HG03432 (cell line): ENCODE results near the gene EPHB1.

Experiments
- ATAC-seq: cut with Tn5 transposase; IDR thresholded peaks from one replicate; pipeline ENCODE4 v1.9.1; 2021; ENCODE audit warnings: mild to moderate bottlenecking, moderate library complexity; ENCODE audit not compliant: unreplicated experiment

Gene EPHB1

DNA sequence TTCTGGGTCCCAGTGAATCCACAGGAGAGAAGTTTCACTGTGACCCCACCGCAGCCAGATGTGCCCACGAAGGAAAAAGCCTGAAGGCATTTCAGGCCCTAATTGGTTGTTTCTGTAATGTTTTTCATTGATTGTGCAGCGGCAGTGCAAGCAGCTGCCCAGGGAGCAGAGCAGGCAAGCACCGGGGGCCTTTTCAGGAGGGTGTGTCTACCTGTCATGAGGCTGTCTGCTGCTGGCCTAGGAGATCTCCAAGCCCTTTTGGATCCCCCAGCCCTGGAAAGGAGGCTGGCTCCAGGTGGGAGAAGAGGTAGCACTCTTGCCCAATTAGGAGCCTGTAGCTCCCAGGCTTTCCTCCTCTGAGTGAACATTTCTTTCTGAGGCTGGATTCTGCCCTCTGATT lies 108.8 kb downstream of the EPHB1 start:
- peak; percentile 38 for ATAC-seq

DNA sequence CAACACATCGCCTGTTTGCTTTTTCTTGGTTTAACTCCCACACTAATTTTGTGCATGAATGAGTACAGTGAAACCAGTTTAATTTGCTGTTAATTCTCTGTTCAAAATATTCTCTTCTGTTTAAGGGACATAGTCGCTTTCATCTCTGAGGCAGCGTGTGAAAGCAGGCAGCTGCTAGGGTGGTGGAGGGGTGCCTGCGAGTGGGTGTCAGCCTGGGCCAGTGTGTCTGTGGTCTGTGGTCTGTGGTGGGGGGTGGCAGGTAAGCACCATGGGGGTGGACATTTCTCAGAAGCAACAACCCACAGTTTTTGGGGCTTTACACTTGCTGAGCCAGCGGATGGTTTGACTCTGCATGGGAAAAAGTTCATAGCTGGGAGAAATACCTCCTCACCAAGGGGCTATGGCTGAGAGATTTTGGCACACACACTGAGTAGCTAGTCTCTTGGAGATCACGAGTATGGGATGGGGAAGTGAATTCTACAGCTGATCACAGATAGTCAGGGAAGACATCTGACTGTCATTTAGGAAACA lies 109.2 kb downstream of the EPHB1 start:
- ATAC-seq: peak; percentile 96

DNA sequence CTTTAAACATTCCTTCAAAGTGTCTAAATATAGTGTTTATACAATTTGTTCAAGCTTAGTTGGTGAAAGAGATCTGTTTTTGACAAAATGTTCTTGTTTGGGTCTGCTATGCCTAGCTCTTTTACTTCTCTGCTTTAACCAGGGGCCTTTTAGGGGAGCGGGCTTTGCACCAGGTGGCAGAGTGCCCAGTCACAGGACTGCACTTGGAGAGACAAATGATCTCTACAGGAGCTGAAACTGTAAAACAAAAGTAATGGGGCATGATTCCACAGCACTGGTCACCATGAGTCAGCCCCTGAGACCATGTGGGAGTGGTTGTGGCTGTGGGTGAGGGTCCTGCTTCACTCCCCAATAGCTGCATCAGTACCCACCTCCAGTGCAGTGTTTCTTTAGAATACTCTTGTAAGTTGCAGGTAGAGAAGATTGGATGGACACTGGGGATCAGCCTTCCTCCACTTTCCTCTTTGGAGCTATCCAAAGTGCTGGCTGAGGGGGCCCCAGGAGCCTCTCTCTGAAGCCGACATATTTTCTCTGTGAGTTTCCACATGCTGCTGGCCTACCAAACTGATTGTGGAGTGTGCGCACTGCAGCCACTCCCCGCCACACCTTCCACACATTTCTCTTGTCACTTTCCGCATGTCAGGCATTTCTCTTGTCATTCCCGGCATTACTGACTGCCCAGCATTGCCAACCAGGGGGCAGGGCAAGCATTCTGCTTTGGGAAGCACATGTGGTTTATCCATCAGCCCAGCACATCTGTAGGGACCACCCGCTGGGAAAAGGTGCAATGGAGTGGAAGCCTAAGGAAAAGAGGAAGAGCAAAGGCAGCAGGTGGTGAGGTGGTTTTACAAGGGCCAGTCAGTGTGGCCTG lies 110.0 kb downstream of the EPHB1 start:
- peak; percentile 31 for ATAC-seq

DNA sequence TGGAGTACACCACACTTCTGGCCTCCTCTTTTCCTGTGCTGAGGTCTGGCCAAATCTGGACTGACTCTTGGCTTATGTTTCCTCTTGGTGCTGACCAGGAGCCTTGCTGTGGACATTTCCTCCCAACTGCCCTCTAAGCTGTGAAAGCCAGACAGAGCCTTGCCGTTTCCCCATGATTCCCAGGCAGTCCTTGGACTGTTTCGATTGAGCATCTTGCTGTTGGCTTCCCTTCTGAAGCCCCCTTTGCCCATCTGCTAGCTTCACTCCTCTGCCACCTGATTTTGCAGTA lies 110.5 kb downstream of the EPHB1 start:
- ATAC-seq: no peak

DNA sequence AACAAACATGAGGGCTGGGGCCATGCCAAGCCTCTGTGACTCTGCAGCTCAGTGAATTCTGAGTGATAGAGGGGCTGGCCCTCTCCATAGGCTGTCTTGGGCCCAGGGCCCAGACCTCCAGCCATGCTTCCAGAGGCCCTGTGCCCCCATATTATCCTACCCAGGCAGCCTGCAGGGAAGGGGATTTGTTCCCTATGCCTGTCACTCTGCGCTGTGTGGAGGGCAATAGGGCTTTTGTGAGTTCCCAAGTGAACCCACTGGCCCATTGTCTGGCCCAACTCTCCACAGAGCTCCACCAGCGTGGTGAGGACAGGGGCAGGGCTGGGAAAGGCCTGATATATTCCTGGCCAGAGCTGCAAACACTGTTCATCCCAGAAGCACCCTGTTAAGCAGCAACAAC lies 113.2 kb downstream of the EPHB1 start:
- ATAC-seq: no peak

DNA sequence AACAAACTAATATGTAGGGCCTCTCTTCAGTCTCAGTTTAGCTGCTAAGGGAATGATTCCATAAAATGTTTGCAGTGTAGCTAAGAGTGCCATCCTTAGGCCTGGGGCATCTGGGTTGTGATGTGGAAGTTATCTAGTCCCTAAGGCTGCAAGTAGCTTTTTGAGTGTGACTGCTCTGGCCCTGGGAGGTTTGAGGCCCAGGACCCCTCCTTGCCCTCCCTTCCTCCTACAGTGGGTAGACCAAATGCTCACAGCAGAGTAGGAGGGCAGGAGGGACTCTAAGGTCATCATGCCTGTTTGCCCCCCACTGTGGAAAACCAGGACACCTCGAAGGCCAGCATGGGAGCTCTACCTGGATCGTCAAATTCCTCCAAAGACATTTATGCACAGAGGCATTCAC lies 115.0 kb downstream of the EPHB1 start:
- no peak for ATAC-seq

DNA sequence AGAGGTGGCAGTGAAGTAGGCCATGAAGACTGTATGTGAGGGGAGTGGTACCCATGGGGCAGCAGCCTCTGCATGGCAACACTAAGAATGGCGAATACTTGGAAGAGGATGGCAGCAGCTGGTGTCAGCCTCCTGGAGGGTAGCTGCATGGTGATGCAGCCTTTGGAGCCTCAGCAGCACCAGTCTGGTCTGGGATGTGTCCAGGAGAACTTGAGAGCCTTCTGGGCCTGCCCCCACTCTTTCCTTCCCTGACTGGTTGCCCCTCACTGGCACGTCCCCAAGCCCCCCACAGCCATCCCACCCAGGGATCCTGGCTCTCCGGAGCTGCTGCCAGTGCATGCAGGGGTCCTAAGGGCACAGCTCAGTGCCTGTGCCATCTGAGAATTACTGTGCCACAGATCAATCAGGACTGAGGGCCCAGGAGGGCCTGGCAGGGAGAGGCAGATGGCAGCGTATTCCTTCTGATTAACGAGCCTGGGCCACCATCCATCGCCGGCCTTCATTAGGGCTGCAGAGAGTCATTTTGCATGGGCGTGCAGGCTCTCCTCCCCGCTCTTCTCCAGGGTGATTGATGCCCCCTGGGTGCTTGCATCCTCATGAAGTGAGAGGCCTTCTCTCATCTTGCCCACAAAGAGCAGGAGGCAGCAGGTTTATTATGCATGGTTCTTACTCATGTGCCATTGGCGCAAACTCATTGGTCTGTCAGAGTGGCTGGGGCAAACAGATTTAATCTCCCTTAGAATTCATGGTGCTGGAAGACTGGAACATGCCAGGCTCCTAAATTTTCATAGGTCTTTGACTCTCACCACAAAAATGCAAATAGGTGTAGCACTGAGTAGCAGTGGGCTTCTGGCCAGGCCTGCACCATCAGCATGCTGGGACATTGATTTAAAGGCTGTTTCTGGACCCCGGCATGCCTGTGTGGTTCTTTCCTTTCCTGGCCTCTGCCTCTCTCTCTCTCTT lies 116.8 kb downstream of the EPHB1 start:
- ATAC-seq: no peak

DNA sequence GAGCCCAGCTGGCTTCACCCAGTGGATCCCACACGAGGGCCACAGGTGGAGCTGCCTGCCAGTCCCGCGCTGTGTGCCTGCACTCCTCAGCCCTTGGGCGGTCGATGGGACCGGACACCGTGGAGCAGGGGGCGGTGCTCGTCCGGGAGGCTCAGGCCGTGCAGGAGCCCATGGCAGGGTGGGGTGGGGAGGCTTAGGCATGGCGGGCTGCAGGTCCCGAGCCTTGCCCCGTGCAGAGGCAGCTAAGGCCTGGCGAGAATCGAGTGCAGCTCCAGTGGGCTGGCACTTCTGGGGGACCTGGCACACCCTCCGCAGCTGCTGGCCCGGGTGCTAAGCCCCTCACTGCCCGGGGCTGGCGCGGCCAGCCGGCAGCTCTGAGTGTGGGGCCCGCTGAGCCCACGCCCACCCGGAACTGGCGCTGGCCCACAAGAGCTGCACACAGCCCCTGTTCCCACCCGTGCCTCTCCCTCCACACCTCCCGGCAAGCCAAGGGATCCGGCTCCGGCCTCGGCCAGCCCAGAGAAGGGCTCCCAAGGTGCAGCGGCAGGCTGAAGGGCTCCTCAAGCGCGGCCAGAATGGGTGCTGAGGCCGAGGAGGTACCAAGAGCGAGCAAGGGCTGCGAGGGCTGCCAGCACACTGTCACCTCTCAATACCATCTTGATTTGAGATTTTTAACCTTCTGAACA lies 121.4 kb downstream of the EPHB1 start:
- no peak for ATAC-seq

DNA sequence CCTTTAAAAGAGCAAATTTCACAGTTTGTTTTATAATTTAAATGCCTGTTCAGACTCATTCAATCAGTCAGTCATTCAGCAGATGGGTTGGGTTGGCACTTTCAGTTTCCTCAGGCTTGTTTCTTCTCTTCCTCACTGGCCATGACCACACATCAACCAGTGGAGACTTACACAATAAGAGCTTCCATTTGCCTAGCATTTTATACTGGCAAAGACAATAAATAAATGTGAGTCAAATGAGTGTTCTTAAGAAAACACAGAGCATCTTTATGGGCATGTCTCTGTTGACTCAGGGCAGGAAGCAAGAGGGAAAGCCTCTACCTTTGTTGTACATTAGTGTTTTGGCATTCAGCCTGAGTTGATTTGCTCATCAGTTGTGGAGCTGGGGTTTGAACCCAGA lies 122.6 kb downstream of the EPHB1 start:
- ATAC-seq: no peak

DNA sequence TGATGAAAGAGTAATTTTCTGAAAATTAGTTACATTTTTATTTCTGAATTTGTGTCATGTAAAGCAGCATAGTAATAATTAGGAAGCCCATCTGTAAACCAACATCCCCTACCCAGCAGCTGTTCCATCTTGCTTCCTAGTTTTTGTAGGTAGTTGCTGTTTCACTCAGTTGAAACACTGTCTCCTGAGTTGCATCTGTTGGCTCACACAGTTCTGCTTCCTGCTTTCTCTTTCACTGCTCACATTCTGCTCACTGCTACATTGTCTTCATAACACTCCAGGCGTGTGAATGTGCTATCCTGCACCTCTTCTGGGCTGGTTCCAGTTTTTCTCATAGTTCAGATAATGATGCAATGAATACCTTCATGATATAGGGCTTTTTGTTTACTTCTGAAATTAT lies 123.4 kb downstream of the EPHB1 start:
- peak; percentile 94 for ATAC-seq

DNA sequence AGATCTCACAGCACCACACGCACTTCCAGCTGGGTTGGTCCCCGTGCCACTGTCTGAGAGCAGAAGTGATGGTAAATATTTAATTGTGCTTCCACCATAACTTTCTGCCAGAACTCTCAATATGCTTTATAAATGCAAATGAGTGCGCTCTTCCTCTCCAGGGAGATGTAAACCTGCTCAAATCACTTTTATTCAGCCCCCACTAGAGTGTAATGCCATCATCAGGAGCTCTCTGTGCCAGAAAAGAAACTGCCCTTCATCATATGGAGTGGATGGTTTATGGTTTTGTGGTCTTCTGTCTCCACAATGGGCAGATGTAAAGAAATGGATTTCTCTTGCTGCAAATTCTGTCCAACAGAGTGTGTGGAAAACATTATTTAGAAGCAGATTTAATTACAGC lies 127.0 kb downstream of the EPHB1 start:
- no peak for ATAC-seq

DNA sequence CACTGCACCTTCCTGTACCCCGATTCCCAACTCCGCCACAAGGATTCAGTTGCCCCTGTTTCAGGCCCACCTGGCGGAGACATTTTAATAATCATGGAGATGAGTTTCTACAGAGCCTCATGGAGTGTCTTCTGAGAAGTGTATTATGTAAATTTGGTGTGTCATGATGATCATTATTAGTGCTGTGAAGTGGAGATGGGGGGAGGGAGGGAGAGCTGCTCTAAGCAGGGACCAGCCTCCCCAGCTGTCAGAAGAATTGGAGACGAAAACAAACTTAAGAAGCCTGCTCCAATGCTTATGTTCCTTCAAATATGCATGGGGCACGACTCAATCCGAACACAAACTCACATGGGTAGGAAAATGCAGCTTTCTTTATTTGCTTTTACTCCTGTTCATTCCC lies 127.8 kb downstream of the EPHB1 start:
- ATAC-seq: no peak

DNA sequence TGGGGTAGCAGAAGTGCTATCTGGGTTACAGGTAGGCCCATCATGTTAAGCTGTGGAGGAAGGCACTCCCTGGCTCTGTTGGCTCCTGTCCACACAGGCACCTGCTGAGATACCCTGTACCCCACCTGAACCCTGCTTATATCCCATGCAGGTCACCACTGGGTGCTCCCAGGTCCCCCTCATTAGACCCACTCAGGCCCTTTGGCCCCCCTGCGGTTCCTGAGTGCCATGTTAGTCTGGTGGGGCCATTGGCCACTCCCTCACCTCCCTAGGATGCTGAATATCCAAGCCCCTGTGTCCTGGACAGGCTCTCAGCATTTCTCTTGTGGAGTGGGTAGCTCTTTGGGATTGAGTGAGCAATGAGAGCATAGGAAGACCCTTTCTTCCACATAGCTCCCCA lies 128.2 kb downstream of the EPHB1 start:
- no peak for ATAC-seq

DNA sequence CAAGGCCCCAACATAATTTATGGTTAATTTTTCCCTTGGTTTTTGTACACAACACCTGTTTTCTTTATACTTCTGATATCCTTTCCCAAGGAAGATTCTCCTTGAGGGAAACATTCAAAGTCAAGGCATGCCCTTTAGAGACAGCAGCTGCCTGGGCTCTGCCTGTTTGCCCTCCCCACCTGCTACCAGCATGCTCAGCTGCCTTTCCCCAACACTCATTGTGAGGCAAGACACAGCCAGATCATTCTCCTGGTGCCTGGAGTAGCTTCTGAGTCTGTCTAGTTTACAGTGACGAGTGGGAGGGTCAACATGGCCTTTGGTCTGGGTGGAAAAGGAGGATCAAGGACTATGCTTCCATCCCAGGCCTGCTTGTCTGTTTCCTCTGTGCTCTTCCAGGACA lies 132.5 kb downstream of the EPHB1 start:
- ATAC-seq: no peak

DNA sequence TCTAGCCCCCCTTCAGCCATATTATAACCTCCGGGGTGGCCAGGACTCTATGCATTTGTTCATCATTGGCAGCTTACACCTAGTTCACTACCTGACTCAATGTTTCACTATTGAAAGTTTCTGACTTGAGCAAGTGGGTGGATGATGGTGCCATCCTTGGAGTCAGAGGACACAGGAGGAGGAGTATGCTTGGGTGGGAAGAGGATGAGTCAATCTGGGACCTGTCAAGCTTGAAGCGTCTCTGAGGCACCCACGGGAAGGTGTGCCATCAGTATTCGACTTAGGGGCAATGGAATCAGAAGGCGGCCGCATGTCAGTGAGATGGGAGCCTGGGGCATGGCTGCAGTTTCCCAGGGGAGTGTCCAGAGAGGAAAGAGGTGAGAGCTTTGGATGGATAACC lies 133.3 kb downstream of the EPHB1 start:
- no peak for ATAC-seq

DNA sequence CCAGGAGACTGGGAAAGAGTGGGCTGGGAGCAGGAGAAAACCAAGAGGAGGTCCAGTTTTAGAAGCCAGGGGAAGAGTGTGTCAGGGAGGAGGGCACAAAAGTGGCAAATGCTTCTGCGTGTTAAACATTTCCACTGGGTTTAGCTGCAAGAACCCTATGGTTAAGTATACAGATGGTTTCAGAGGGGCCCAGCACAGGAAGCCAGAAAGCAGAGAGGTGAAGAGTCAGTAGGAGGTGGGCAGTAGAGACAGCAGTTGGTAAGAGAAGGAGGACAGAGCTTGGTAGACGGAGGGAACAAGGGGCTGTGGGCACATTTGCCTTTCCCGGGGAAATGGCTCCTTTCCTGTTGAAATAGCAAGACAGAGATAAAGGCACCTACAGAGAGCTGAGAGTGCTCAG lies 133.8 kb downstream of the EPHB1 start:
- no peak for ATAC-seq

DNA sequence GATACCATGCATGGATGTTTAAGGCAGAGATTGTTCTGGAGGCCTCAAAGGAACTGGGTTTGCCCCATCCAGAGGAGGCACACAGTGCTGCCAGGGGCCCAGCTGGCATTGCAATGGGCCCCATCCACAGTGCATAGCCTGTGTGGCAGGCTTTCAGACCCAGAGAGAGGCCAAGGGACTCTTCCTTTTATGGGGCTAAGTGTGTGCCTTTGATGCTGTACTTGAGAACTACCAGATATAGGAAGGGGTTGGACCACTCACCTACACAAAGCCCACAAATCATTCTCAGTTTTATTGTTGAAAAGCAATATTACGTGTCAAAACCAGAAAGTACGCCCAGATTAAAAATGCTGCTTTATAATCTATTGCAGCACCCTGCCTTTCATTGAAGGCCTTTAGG lies 134.9 kb downstream of the EPHB1 start:
- ATAC-seq: peak; percentile 60

DNA sequence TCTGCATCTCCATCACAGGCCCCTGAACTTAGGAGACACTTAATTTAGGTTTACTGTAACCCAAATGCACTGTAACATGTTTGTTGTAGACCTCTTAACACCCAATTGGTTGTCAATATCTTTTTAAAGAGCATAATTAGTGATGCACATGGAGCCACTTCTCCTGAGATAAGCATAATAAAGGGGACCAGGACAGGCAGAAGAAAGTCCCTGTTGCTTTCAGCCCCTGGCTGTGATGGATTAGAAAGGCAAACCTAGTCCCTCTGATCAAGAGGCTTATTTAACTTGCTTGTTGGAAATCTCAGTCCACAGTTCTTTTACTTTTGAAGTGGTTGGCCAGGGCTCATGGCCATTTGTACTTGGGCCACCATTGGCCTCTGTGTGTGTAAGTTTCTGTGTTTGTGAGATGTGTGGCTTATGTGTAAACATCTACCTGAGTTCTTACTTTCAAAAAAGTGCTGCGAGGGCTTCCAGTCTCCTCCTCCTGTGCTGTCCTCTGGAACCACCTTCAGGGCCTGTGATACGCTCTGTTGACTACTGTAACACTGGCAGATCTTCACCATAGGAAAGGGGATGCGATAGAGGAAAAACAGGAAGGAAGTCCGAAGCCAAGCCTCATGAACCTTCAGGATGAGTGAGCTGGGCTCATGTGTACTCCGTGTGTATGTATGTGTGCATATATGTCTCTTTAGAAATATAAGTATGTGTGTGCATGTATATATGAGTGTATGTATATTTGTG lies 136.2 kb downstream of the EPHB1 start:
- no peak for ATAC-seq

DNA sequence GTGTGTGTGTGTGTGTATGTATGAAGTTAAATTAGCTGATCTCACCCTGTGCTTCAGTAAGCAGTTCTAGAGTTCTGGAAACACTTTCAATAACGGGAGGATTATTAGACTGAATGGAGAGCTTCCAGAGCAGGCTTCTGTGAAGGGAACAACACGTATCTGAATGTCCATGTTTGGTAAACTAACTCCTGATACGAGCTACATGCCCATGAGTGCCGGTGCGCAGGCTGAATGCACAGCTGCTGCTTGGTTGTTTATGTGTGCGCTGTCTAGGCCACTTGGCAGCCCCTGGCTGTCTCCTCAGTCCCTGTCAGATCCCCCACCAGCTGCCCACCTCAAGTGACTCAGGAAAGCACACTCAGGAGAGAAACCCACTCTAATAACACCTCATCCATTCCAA lies 137.0 kb downstream of the EPHB1 start:
- no peak for ATAC-seq

DNA sequence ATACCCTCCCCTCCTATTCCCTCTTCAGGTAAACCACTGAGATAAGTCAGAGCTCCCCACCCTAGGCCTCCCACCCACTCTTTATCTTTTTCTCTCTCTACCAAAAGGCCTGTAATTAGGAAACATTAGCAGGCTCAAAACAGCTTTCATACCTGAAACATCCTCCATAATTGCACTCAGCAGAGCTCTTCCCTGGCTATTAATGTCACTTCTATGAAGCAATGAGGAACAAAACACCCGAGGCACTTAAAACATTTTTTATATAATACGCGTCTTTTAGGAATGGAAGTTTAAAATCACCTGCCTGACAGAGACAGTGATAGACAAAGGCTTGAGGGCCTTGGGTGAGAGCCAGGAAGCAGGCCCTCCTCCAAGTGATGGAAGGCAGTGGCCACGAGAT lies 138.9 kb downstream of the EPHB1 start:
- ATAC-seq: no peak

DNA sequence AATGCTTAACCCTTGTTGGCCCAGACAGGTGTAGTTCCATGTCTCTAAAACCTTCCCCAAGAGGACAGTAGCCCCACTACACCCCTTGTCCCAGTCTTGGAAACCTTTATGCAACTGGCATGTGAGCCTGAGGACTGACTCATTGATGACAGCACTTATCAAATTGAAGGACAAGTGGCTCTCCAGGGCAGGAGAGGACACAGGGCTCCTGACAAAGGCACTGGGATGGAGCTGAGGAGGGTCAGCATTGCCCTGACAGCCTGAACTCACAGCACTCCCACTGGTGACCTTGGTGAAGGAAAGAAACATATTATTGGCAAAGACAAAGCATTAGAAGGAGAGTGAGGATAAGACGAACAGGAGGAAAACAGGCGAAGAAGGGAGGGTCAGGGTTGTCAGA lies 139.9 kb downstream of the EPHB1 start:
- no peak for ATAC-seq
